NCI-H187 (cell line): Measurements from ENCODE around the gene KRTAP10-11.
"Not testable (repeated sequence)": the region's sequence is repeated elsewhere in the genome, so short reads cannot be mapped to it uniquely, and the experiment has no call there.

Experiments used
- DNase-seq, 2 experiments: peaks; one replicate each; lab custom pipeline; 2025; lab: John Stamatoyannopoulos, UW

The KRTAP10-11 gene, protein sequence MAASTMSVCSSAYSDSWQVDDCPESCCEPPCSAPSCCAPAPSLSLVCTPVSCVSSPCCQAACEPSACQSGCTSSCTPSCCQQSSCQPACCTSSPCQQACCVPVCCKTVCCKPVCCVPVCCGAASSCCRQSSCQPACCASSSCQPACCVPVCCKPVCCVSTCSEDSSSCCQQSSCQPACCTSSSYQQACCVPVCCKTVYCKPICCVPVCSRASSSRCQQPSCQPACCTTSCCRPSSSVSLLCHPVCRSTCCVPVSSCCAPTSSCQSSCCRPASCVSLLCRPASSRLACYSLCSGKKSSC

DNA sequence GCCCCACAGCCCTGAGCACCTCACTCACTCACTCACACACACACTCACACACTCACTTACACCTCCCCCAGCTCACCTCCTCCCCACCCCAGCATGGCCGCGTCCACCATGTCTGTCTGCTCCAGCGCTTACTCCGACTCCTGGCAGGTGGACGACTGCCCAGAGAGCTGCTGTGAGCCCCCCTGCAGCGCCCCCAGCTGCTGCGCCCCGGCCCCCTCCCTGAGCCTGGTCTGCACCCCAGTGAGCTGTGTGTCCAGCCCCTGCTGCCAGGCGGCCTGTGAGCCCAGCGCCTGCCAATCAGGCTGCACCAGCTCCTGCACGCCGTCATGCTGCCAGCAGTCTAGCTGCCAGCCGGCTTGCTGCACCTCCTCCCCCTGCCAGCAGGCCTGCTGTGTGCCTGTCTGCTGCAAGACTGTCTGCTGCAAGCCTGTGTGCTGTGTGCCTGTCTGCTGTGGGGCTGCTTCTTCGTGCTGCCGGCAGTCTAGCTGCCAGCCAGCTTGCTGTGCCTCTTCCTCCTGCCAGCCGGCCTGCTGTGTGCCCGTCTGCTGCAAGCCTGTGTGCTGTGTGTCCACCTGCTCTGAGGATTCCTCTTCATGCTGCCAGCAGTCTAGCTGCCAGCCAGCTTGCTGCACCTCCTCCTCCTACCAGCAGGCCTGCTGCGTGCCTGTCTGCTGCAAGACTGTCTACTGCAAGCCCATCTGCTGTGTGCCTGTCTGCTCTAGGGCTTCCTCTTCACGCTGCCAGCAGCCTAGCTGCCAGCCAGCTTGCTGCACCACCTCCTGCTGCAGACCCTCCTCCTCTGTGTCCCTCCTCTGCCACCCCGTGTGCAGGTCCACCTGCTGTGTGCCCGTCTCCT lies at the start of gene KRTAP10-11:
TSS of gene KRTAP10-11 (plus strand) at position 49 of the 856 bp plus-strand sequence. CDS start at position 94, 45 bp downstream.
- DNase-seq = not testable (repeated sequence)

DNA sequence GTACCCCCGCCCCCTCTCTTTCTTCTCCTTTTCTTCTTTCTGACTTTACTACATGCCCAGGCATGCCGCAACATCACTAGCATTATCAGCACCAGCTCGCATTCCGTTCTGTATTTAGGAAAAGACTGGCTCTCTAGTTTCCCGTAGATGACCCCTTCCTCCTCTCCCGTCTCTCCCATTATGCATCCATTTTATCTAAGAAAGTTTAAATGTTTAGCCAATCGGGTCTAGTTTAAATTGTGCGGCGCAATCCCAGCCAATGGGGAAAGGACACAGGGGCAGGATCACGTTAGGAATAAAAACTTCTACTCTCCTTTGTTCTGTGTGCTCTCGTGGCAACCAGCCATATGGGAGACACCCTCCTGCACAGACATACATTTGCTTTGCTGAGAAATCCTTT lies 48.2 kb upstream of the KRTAP10-11 start:
- no peak for DNase-seq

- DNase-seq = no peak
Measured at GRCh38 chr21:44599264-44600029, 46.8 kb upstream of the KRTAP10-11 start.

DNA sequence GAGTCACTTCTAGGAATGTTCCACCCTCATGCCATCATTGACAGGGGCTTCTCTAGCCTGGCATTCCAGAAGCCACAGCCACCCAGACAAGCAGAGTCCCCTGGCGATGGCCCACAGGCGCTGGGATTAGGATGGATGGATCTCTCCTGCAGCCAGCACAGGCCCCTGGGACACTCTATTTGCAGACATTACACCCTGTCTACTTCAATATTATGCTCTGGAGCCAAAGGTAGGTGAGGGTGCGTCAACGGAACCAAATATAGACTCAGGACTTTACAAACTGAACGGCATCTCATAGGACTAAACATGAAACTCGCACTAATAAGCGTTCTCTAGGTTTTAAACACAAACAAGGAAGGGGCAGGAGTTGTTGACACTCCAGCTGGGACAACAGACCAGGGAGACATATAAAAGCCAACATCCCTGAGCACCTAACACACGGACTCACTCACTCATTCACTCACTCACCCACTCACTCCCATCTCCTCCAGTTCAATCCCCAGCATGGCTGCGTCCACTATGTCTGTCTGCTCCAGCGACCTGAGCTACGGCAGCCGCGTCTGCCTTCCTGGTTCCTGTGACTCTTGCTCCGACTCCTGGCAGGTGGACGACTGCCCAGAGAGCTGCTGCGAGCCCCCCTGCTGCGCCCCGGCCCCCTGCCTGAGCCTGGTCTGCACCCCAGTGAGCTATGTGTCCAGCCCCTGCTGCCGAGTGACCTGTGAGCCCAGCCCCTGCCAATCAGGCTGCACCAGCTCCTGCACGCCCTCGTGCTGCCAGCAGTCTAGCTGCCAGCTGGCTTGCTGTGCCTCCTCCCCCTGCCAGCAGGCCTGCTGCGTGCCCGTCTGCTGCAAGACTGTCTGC lies 45.9 kb upstream of the KRTAP10-11 start, which contains the start of gene KRTAP10-7:
TSS of gene KRTAP10-7 (plus strand) at position 480 of the 861 bp plus-strand sequence. CDS start at position 505, 25 bp downstream.
- DNase-seq = not testable (repeated sequence)

- not testable (repeated sequence) for DNase-seq
Measured at GRCh38 chr21:44601091-44601490, 45.1 kb upstream of the KRTAP10-11 start.

DNA sequence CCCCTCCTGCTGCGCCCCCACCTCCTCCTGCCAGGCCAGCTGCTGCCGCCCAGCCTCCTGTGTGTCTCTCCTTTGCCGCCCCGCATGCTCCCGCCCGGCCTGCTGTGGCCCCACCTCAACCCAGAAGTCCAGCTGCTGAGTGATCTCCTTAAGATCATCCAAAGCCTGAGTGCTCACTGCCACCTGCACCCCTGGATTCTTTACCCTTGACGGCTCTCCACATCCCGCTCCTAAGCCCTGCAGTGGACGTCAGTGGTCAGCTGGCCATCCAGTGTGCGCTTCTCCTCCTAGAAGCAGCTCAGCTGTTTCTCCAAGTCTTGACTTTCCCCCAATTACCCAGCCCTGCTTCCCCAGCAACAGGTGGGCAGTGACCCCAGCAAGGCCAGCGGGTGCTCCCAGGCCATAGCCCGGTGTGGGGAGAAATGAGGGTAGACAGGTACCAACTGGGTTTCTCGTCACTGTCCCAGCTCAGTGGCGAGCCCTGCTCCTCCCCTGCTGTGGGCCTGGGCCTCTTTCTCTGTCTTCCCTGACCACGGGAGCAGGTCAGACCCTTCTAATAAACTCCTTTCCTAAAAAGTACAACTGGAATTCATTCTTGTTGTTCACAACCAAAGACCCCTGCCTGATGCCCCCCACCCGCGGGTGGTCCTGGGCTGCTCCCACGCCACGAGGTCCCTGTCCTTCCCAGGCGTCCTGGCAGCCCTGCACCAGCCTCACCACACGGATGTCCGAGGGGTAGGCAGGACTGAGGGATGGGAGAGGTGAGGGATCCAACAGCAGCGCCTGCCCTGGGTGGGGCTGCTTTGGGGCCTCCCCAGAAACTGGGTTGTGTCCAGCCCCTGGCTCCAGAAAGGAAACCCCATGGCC lies 44.4 kb upstream of the KRTAP10-11 start:
- no peak for DNase-seq

- DNase-seq = no peak
Measured at GRCh38 chr21:44602463-44602850, 43.8 kb upstream of the KRTAP10-11 start.

GRCh38 chr21:44603109-44603875 lies 42.9 kb upstream of the KRTAP10-11 start:
- no peak for DNase-seq

DNA sequence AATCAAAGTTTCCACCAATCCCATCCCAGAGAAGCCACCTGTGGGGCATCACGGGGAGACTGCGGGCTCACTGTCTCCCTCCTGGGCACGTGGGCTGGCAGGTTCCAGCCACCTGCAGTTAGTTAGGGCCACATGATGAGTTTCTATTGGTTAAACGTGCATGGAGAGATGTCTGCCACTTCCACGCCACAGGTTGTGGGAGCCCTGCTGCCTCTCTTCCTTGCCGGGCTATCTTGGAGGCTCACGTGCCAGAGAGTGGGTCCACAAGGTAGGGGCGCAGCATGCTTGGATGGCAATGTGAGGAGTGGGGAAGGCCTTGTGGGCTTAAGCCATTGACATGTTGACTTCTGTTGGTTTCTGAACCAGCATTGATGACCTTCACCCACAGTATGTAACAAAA lies 42.3 kb upstream of the KRTAP10-11 start:
- DNase-seq = no peak

GRCh38 chr21:44606495-44606894 lies 39.7 kb upstream of the KRTAP10-11 start:
- DNase-seq = no peak

GRCh38 chr21:44609193-44609592 lies 37.0 kb upstream of the KRTAP10-11 start:
- no peak for DNase-seq

DNA sequence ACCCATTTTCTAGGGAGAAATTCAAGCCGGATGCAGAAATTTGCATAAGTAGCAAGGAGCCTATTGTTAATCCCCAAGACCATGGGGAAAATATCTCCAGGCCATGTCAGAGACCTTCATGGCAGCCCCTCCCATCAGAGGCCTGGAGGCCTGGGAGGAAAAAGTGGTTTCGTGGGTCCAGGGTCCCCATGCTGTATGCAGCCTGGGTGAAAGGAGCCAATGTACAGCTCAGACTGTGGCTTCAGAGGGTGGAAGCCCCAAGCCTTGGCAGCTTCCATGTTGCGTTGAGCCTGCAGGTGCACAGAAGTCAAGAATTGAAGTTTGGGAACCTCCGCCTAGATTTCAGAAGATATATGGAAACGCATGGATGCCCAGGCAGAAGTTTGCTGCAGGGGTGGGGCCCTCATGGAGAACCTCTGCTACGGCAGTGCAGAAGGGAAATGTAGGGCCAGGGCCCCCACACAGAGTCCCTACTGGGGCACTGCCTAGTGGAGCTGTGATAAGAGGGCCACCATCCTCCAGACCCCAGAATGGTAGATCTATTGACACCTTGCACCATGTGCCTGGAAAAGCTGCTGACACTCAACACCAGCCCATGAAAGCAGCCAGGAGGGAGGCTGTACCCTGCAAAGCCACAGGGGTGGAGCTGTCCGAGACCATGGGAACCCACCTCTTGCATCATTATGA lies 35.9 kb upstream of the KRTAP10-11 start:
- DNase-seq = not testable (repeated sequence)

DNA sequence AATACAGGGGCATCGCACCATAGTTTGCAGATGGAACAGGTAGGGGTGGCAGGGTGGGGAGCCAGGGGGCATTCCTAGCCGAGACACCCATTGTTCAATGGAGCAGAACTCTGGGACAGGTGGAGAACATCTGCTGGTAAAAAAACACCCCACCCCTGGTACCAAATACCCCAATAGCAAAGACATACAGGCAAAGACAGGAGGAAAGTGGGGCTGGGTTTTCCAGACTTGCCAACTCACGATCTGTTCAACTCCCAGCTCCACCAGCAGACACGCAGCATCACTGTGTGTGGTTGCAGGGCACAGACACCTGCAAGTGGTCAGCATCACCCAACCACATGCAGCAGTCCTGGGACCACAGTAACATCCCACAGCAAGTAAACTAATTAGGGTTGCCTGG lies 34.7 kb upstream of the KRTAP10-11 start:
- no peak for DNase-seq

GRCh38 chr21:44612029-44612486 lies 34.2 kb upstream of the KRTAP10-11 start, which contains the start of gene KRTAP10-8:
Gene KRTAP10-8 (plus strand): TSS chr21:44612079. CDS start chr21:44612101, 22 bp downstream.
- no peak for DNase-seq

DNA sequence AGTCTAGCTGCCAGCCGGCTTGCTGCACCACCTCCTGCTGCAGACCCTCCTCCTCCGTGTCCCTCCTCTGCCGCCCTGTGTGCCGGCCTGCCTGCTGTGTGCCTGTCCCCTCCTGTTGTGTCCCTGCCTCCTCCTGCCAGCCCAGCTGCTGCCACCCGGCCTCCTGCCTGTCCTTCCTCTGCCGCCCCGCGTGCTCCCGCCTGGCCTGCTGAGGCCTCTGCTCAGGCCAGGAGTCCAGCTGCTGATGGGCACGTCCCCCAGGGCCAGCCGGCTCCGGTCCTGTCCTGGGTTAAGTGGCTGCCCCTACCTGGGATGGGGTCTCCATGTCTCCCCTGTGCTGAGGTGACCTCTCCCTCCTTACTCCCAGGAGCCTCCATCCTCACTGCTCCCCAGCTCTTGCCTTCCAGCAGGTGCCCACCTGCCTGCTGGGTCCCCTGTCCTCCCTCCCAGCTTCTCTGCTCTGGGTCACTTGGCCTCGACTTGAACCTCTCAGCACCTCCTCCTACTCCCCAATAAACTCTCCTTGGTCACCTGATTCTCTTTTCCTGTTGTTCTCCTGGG lies 33.5 kb upstream of the KRTAP10-11 start:
- DNase-seq = no peak

- no peak for DNase-seq
Measured at GRCh38 chr21:44613386-44614155, 32.6 kb upstream of the KRTAP10-11 start.

- DNase-seq = no peak
Measured at GRCh38 chr21:44614161-44614631, 32.0 kb upstream of the KRTAP10-11 start.
